ENCODE results near the gene KRTAP5-8.

- TF ChIP-seq CTCF (IDR thresholded peaks at IDR 0.05): no peak
- no peak for TF ChIP-seq POLR2A (IDR thresholded peaks at IDR 0.05)
- no peak for TF ChIP-seq POLR2AphosphoS5 (IDR thresholded peaks at IDR 0.05)
Observed at GRCh38 chr11:71498091-71498490, 39.7 kb upstream of the KRTAP5-8 start.
